HG03354 (cell line): ENCODE data around the gene APBA3.

Experiments used
- ATAC-seq: cut with Tn5 transposase; IDR thresholded peaks from one replicate; pipeline ENCODE4 v1.9.1; 2021; ENCODE audit warnings: mild to moderate bottlenecking; ENCODE audit not compliant: unreplicated experiment, poor library complexity, severe bottlenecking

Gene APBA3

GRCh38 chr19:3761382-3762129, at the start of gene APBA3:
Gene APBA3, minus strand, starts transcription at chr19:3761692. Its CDS starts 1,428 bp downstream, at chr19:3760264.
- peak; percentile 51 for ATAC-seq

GRCh38 chr19:3810708-3811355, 49.3 kb upstream of the APBA3 start:
- no peak for ATAC-seq

GRCh38 chr19:3809881-3810707, 48.6 kb upstream of the APBA3 start:
- no peak for ATAC-seq

- no peak for ATAC-seq
Measured at GRCh38 chr19:3808420-3809143, 47.1 kb upstream of the APBA3 start.

GRCh38 chr19:3807574-3808354, 46.3 kb upstream of the APBA3 start:
- no peak for ATAC-seq

- ATAC-seq = no peak
Measured at GRCh38 chr19:3807131-3807480, 45.6 kb upstream of the APBA3 start.

GRCh38 chr19:3805859-3806258, 44.4 kb upstream of the APBA3 start:
- ATAC-seq = no peak

GRCh38 chr19:3804429-3804828, 42.9 kb upstream of the APBA3 start:
- no peak for ATAC-seq

- no peak for ATAC-seq
Measured at GRCh38 chr19:3803986-3804385, 42.5 kb upstream of the APBA3 start.

- ATAC-seq = no peak
Measured at GRCh38 chr19:3803114-3803888, 41.8 kb upstream of the APBA3 start.

GRCh38 chr19:3801412-3802096, 40.1 kb upstream of the APBA3 start:
- ATAC-seq = no peak

GRCh38 chr19:3800996-3801395, 39.5 kb upstream of the APBA3 start:
- ATAC-seq = no peak

GRCh38 chr19:3798137-3798536, 36.6 kb upstream of the APBA3 start:
- ATAC-seq = no peak

GRCh38 chr19:3796358-3796757, 34.9 kb upstream of the APBA3 start:
- ATAC-seq = no peak

- no peak for ATAC-seq
Measured at GRCh38 chr19:3793799-3794198, 32.3 kb upstream of the APBA3 start.

- ATAC-seq = no peak
Measured at GRCh38 chr19:3792114-3792513, 30.6 kb upstream of the APBA3 start.

GRCh38 chr19:3790941-3791340, 29.4 kb upstream of the APBA3 start:
- ATAC-seq = no peak

- ATAC-seq = no peak
Measured at GRCh38 chr19:3790209-3790734, 28.8 kb upstream of the APBA3 start.
